HG03432 (cell line): ENCODE results near the gene RPL39.
"Not testable (repeated sequence)": the region's sequence is repeated elsewhere in the genome, so short reads cannot be mapped to it uniquely, and the experiment has no call there.

Source experiments
- ATAC-seq: cut with Tn5 transposase; IDR thresholded peaks from one replicate; pipeline ENCODE4 v1.9.1; 2021; ENCODE audit warnings: mild to moderate bottlenecking, moderate library complexity; ENCODE audit not compliant: unreplicated experiment

Gene RPL39

GRCh38 chrX:119791437-119792231, at the start of gene RPL39:
Gene RPL39, minus strand, starts transcription at chrX:119791630. Its CDS starts 54 bp downstream, at chrX:119791576.
- peak; percentile 93 for ATAC-seq

GRCh38 chrX:119833905-119834304, 42.5 kb upstream of the RPL39 start:
- no peak for ATAC-seq

DNA sequence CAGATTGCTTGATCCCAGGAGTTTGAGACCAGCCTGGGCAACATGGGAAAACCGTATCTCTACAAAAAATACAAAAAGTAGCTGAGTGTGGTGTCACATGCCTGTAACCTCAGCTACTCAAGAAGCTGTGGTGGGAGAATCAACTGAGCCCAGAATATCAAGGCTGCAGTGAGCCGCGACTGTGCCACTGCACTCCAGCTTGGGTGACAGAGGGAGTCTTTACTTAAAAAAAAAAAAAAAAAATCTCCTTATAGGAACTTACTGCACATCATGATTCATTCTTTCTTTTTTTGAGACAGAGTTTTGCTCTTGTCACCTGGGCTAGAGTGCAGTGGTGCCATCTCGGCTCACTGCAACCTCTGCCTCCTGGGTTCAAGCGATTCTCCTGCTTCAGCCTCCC, 37.0 kb upstream of the RPL39 start:
- ATAC-seq = no peak

GRCh38 chrX:119826399-119826959, 35.0 kb upstream of the RPL39 start:
- no peak for ATAC-seq

DNA sequence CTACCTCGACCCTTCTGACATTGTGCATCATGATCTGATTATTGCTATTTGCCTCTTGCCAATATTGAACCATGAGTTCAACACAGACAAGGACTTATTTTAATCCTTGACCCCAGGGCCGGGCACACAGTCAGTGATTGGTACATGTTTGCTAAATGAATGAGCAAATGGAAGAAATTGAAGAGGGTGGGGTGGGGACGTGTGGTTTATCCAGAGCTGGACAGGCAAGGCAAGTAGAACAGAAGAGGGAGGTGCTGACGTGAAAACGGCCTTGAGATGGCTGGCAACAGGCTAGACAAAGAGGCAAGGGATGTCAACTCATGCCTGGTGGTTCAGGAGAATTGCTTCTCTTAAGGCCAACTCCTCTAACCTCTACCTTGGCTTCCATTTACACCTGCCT, 32.8 kb upstream of the RPL39 start:
- ATAC-seq = not testable (repeated sequence)

DNA sequence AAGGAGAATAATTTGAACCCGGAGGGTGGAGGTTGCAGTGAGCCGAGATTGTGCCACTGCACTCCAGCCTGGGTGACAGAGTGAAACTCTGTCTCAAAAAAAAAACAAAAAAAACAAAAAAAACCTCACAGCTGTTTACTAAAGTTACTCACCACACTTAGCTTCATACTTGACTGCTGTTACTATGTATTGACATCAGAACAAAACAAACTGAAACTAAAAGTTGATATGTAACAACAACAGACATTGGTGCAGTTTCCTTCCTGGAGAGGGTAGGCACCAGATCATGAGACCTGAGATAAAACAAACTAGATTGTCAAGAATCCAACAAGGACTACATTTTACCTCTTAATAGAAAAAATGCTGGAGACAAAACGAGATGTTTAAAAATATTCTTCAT, 30.3 kb upstream of the RPL39 start:
- peak; percentile 96 for ATAC-seq

DNA sequence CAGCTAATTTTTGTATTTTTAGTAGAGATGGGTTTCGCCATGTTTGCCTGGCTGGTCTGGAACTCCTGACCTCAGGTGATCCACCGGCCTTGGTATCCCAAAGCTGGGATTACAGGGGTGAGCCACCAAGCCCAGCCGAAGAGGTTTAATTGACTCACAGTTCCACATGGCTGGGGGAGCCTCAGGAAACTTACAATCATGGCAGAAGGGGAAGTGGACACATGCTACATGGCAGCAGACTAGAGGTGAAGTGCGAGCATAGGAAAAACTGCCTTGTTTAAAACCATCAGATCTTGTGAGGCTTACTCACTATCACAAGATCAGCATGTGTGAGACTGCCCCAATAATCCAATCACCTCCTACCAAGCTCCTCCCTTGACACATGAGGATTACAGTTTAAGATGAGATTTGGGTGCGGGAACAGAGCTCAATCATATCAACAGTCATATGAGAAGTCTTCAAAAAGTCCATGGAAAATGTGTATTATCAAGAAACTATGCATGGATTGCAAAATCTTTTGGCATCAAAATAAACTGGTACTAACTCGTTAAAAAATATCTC, 25.8 kb upstream of the RPL39 start:
- no peak for ATAC-seq

DNA sequence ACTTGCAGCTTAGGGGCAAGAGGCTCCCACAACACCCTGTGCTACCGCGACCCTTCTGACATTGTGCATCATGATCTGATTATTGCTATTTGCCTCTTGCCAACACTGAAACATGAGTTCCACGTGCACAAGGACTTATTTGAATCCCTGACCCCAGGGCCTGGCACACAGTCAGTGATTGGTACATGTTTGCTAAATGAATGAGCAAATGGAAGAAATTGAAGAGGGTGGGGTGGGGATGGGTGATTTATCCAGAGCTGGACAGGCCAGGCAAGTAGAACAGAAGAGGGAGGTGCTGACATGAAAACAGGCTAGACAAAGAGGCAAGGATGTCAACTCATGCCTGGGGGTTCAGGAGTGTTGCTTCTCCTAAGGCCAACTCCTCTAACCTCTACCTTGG, 24.9 kb upstream of the RPL39 start:
- ATAC-seq = no peak

DNA sequence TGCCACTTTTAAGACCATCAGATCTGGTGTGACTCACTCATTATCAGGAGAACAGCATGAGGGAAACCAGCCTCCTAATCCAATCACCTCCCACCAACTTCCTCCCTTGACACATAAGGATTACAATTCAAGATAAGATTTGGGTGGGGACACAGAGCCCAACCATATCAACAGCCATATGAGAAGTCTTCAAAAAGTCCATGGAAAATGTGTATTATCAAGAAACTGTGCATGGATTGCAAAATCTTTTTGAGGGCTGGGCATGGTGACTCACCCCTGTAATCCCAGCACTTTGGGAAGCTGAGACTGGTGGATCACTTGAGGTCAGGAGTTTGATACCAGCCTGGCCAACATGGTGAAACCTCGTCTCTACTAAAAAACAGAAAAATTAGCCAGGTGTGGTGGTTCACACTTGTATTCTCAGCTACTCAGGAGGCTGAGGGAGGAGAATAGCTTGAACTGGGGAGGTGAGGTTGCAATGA, 17.8 kb upstream of the RPL39 start:
- ATAC-seq = no peak

GRCh38 chrX:119808461-119808860, 17.0 kb upstream of the RPL39 start:
- ATAC-seq = not testable (repeated sequence)

DNA sequence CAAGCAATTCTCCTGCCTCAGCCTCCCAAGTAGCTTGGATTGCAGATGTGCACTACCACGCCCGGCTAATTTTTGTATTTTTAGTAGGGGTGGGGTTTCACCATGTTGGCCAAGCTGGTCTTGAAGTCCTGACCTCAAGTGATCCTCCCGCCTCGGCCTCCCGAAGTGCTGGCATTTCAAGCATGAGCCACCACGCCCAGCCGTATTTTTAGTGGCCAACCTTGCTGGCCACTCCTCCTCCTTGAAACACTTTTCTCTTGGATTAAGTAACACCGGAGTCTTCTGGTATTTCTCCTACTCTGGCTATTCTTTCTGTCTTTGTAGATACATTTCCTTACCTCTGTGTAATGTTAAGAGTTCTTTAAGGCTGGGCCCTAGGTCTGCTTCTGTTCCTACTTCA, 11.1 kb upstream of the RPL39 start:
- no peak for ATAC-seq

DNA sequence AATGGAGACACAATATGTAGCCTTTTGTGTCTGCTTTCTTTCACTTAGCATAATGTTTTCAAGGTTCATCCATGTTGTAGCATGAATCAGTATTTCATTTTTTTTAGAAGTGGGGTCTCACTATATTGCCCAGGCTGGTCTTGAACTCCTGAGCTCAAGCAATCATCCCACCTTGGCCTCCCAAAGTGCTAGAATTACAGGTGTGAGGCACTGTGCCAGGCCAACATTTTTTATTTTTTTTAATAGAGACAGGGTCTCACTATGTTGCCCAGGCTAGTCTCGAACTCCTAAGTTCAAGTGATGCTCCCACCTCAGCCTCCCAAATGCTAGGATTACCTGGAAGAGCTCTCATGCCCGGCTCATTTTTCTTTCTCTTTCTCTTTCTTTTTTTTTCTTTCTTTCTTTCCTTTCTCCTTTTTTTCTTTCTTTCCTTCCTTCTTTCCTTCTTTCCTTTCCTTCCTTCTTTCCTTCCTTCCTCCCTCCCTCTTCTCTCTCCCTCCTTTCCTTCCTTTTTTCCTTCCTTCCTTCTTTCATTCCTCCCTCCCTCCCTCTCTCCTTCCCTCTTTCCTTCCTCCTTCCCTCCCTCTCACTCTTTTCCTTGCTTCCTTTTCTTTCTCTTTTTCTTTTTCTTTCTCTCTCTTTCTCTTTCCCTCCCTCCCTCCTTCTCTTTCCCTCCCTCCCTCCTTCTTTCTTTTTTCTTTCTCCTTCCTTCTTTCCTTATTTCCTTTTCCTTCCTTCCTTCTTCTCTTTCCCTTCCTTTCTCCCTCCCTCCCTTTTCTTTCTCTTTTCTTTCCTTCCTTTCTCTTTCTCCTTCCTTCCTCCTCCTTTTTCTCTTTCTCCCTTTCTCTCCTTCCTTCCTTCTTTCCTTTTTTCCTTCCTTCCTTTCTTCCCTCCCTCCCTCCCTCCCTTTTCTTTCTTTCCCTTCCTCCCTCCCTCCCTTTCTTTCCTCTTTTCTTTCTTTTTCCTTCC, 10.1 kb upstream of the RPL39 start:
- no peak for ATAC-seq

- ATAC-seq = peak; percentile 23
These were observed 423 bp downstream of the RPL39 start for GRCh38 chrX:119790977-119791436.

- no peak for ATAC-seq
These were observed 6.5 kb downstream of the RPL39 start for GRCh38 chrX:119784747-119785446.

GRCh38 chrX:119783026-119783425, 8.4 kb downstream of the RPL39 start:
- no peak for ATAC-seq

- no peak for ATAC-seq
These were observed 12.6 kb downstream of the RPL39 start for GRCh38 chrX:119778829-119779228.

- ATAC-seq = peak; percentile 68
These were observed 15.8 kb downstream of the RPL39 start for GRCh38 chrX:119775517-119776238.

DNA sequence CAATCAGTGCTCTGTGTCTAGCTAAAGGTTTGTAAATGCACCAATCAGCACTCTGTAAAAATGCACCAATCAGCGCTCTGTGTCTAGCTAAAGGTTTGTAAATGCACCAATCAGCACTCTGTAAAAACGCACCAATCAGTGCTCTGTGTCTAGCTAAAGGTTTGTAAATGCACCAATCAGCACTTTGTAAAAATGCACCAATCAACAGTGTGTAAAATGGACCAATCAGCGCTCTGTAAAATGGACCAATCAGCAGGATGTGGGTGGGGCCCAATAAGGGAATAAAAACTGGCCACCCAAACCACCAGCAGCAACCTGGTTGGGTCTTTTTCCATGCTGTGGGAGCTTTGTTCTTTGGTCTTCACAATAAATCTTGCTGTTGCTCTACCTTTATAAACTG, 22.0 kb downstream of the RPL39 start:
- not testable (repeated sequence) for ATAC-seq

GRCh38 chrX:119768436-119768835, 23.0 kb downstream of the RPL39 start:
- ATAC-seq = not testable (repeated sequence)
